ENCODE results near the gene SH2D3A. TPM values are rescaled to one million over a fixed set of nuclear protein-coding genes. Genes with fewer than 3 reads are reported as not detected.

Gene SH2D3A
- total RNA-seq, 1 experiment from 2014 or later, result 0.95 TPM

DNA sequence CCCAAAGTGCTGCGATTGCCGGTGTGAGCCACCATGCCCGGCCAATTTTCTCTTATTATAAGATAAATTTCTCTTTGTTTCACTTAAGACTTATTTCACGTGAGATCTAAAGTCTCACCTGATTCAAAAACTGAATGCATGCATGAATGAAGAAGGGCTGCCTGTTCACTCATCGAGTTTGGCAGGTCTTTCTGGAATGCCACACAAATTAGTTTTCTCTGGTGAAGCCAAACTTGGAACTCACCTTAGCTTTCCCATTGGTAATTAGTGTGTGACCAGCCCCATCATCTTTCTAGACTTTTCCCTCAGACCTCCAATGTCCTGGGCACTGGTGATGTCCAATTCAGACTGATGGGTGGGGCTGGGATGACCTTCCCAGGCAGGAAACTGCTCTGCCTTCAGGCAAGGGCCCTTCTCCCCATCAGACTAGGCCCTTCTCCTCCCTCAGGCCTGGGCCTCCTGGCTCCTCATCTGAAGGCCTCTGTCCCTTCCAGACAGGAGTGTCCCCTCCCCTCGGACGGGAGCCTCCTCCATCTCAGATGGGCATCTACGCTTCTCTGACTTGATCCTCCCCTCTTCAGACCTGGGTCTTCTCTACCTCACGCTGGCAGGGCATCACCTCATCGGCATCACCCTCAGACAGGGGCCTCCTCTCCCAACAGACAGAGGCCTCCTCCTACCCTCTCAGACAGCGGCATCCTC, 61.2 kb downstream of the SH2D3A start:
- Histone ChIP-seq H3K27ac (ENCODE audit: low read depth, low read length, poor library complexity, severe bottlenecking) (no peak overlapping the region), H3K27me3 (replicated peaks; ENCODE audit: insufficient read depth, low read depth, low read length, poor library complexity) (peaks cover 4% of the 10 kb centered on the region), H3K9me3 (ENCODE audit: low read depth, low read length, poor library complexity, severe bottlenecking) (no peaks in the 10 kb centered on the region), H3K36me3 (ENCODE audit: insufficient read depth, low read length, poor library complexity, severe bottlenecking) (no peaks in the 10 kb centered on the region), H3K4me3 (ENCODE audit: low read depth, low read length, poor library complexity, severe bottlenecking) (no peak overlapping the region), H3K4me1 (ENCODE audit: insufficient read depth, low read length, poor library complexity, severe bottlenecking) (no peaks in the 10 kb centered on the region)
- ChIA-PET POLR2A (ENCODE audit: low non-redundant PET) (no interaction called here), CTCF (no interaction called here)
- TF ChIP-seq, protein P1, sequence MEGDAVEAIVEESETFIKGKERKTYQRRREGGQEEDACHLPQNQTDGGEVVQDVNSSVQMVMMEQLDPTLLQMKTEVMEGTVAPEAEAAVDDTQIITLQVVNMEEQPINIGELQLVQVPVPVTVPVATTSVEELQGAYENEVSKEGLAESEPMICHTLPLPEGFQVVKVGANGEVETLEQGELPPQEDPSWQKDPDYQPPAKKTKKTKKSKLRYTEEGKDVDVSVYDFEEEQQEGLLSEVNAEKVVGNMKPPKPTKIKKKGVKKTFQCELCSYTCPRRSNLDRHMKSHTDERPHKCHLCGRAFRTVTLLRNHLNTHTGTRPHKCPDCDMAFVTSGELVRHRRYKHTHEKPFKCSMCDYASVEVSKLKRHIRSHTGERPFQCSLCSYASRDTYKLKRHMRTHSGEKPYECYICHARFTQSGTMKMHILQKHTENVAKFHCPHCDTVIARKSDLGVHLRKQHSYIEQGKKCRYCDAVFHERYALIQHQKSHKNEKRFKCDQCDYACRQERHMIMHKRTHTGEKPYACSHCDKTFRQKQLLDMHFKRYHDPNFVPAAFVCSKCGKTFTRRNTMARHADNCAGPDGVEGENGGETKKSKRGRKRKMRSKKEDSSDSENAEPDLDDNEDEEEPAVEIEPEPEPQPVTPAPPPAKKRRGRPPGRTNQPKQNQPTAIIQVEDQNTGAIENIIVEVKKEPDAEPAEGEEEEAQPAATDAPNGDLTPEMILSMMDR (conservative IDR thresholded peaks at IDR 0.05; ENCODE audit: low read depth, low read length), result no peak
- TF ChIP-seq EZH2 (IDR thresholded peaks at IDR 0.05; ENCODE audit: borderline replicate concordance, low read depth, low read length, poor library complexity, severe bottlenecking), result no peak
- intact Hi-C loops (cut with micrococcal nuclease; ENCODE audit: unreplicated experiment), result no loop called here
- no peak for DNase-seq (ENCODE audit: low spot score)
- BruUV-seq (replicated peaks), result no TSS peak

Small RNA genes within 50 kb of the gene (microRNA-seq; reads per million reads assigned to microRNA genes)
- gene MIR6791, result 0.81 reads per million

Other genes with a start within 250 kb of the SH2D3A start
- gene TNFSF9, start 236.4 kb downstream of the SH2D3A start, total RNA-seq (2021), result 10.0 and 11.1 TPM in 2 replicates
- gene CD70, start 176.3 kb downstream of the SH2D3A start, total RNA-seq (2021), result 2.0 and 3.8 TPM in 2 replicates
- gene TNFSF14, start 97.3 kb downstream of the SH2D3A start, total RNA-seq (2021), result not detected in 2 replicates
- gene C3, start 46.8 kb downstream of the SH2D3A start, total RNA-seq (2021), result 1.8 TPM in 2 replicates
- 36.4 and 37.4 TPM in 2 replicates for gene GPR108, start 29.9 kb downstream of the SH2D3A start, total RNA-seq (2021)
- gene TRIP10, start 27.8 kb downstream of the SH2D3A start, total RNA-seq (2021), result 70.2 and 79.2 TPM in 2 replicates
- gene VAV1, start 5.3 kb upstream of the SH2D3A start, total RNA-seq (2021), result 51.6 and 54.9 TPM in 2 replicates
- 0.09 TPM in 1 of 2 replicates, not detected in the other for gene ADGRE1, start 120.1 kb upstream of the SH2D3A start, total RNA-seq (2021)

All from A673 (cell line).